Ovary (tissue), 3 donors: ENCODE data around the gene NPPB.

Experiments used
- CTCF ChIP-seq, 3 donors: fragments of 450-650 bp in 2 of 3; fragments of 200-600 bp in 1 of 3; IDR thresholded peaks; one replicate each; pipeline versions ENCODE4 v1.5.1 to v1.8.0; 2016 to 2022; ENCODE audit warnings: antibody characterized with exemption in 3 of 3, mild to moderate bottlenecking in 1 of 3
- EP300 ChIP-seq: sonication (generic); formaldehyde crosslinking; IDR thresholded peaks from one replicate; pipeline ENCODE4 v1.6.1; 2017; ENCODE audit warnings: antibody characterized with exemption
- donor health status: DM: no; HTN: no; CAD: no.

DNA sequence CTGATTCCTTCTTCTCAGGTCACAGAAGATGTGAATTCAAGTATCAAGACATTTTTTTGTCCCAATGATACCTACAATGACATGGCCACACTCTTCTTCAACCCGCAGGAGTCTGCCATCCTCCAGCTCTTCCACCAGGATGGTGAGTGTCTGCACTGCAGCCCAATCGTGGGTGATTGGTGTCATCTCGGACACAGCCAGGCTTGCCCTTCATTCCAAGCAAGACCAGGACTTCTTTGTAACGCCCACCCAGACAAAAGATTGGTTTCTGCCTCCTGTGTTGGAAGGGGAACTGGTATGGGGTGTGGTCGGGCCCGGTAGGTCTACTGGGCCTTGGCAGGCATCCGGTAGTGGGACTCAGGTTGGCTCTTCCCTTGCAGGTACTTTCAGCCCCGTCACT is 25.2 kb downstream of the NPPB start:
- no peak for TF ChIP-seq EP300
- TF ChIP-seq CTCF (IDR thresholded peaks at IDR 0.05), result no peak
